ENCODE results near the gene CRABP2.

CRABP2 gene

GRCh38 chr1:156746728-156747631 is 41.6 kb upstream of the CRABP2 start:
- Histone ChIP-seq H3K9ac (ENCODE audit: low read length) (peak overlapping the region; percentile 92), H3K9me3 (ENCODE audit: control insufficient read depth, low read length) (no peaks in the 10 kb centered on the region), H3K4me1 (ENCODE audit: control insufficient read depth, insufficient read depth, low read length) (peaks cover 49% of the 10 kb centered on the region), H3K27me3 (ENCODE audit: control insufficient read depth, insufficient read depth, low read length) (no peaks in the 10 kb centered on the region), H3K36me3 (ENCODE audit: control insufficient read depth, insufficient read depth, low read length) (peaks cover 7% of the 10 kb centered on the region), H3K4me3 (ENCODE audit: low read length) (peak overlapping the region; percentile 82)

GRCh38 chr1:156746406-156746727 is 41.0 kb upstream of the CRABP2 start:
- peaks cover 53% of the 10 kb centered on the region for H3K4me1 ChIP-seq (ENCODE audit: control insufficient read depth, insufficient read depth, low read length)
- H3K4me3 ChIP-seq (ENCODE audit: low read length), result peak overlapping the region; percentile 82
- H3K9ac ChIP-seq (ENCODE audit: low read length), result peak overlapping the region; percentile 90
- peaks cover 7% of the 10 kb centered on the region for H3K36me3 ChIP-seq (ENCODE audit: control insufficient read depth, insufficient read depth, low read length)
- H3K27me3 ChIP-seq (ENCODE audit: control insufficient read depth, insufficient read depth, low read length), result no peaks in the 10 kb centered on the region
- H3K9me3 ChIP-seq (ENCODE audit: control insufficient read depth, low read length), result no peaks in the 10 kb centered on the region

GRCh38 chr1:156745881-156746280 is 40.5 kb upstream of the CRABP2 start:
- peaks cover 7% of the 10 kb centered on the region for H3K36me3 ChIP-seq (ENCODE audit: control insufficient read depth, insufficient read depth, low read length)
- H3K4me3 ChIP-seq (ENCODE audit: low read length), result no peak overlapping the region
- H3K9me3 ChIP-seq (ENCODE audit: control insufficient read depth, low read length), result no peaks in the 10 kb centered on the region
- peaks cover 55% of the 10 kb centered on the region for H3K4me1 ChIP-seq (ENCODE audit: control insufficient read depth, insufficient read depth, low read length)
- peak overlapping the region; percentile 3 for H3K9ac ChIP-seq (ENCODE audit: low read length)
- no peaks in the 10 kb centered on the region for H3K27me3 ChIP-seq (ENCODE audit: control insufficient read depth, insufficient read depth, low read length)

GRCh38 chr1:156744786-156745419 is 39.5 kb upstream of the CRABP2 start:
- Histone ChIP-seq H3K9me3 (ENCODE audit: control insufficient read depth, low read length) (no peaks in the 10 kb centered on the region), H3K4me1 (ENCODE audit: control insufficient read depth, insufficient read depth, low read length) (peaks cover 57% of the 10 kb centered on the region), H3K4me3 (ENCODE audit: low read length) (no peak overlapping the region), H3K9ac (ENCODE audit: low read length) (no peak overlapping the region), H3K36me3 (ENCODE audit: control insufficient read depth, insufficient read depth, low read length) (peaks cover 7% of the 10 kb centered on the region), H3K27me3 (ENCODE audit: control insufficient read depth, insufficient read depth, low read length) (no peaks in the 10 kb centered on the region)

GRCh38 chr1:156744344-156744743 is 39.0 kb upstream of the CRABP2 start:
- no peak overlapping the region for H3K4me3 ChIP-seq (ENCODE audit: low read length)
- H3K9ac ChIP-seq (ENCODE audit: low read length), result no peak overlapping the region
- peaks cover 52% of the 10 kb centered on the region for H3K4me1 ChIP-seq (ENCODE audit: control insufficient read depth, insufficient read depth, low read length)
- no peaks in the 10 kb centered on the region for H3K27me3 ChIP-seq (ENCODE audit: control insufficient read depth, insufficient read depth, low read length)
- H3K9me3 ChIP-seq (ENCODE audit: control insufficient read depth, low read length), result no peaks in the 10 kb centered on the region
- peaks cover 7% of the 10 kb centered on the region for H3K36me3 ChIP-seq (ENCODE audit: control insufficient read depth, insufficient read depth, low read length)

- Histone ChIP-seq H3K36me3 (ENCODE audit: control insufficient read depth, insufficient read depth, low read length) (peaks cover 7% of the 10 kb centered on the region), H3K4me3 (ENCODE audit: low read length) (no peak overlapping the region), H3K4me1 (ENCODE audit: control insufficient read depth, insufficient read depth, low read length) (peaks cover 45% of the 10 kb centered on the region), H3K27me3 (ENCODE audit: control insufficient read depth, insufficient read depth, low read length) (no peaks in the 10 kb centered on the region), H3K9ac (ENCODE audit: low read length) (no peak overlapping the region), H3K9me3 (ENCODE audit: control insufficient read depth, low read length) (no peaks in the 10 kb centered on the region)
These were observed 38.3 kb upstream of the CRABP2 start for GRCh38 chr1:156743367-156744302.

GRCh38 chr1:156742801-156743200 is 37.4 kb upstream of the CRABP2 start:
- no peak overlapping the region for H3K4me3 ChIP-seq (ENCODE audit: low read length)
- H3K9ac ChIP-seq (ENCODE audit: low read length), result no peak overlapping the region
- H3K4me1 ChIP-seq (ENCODE audit: control insufficient read depth, insufficient read depth, low read length), result peaks cover 37% of the 10 kb centered on the region
- peaks cover 7% of the 10 kb centered on the region for H3K36me3 ChIP-seq (ENCODE audit: control insufficient read depth, insufficient read depth, low read length)
- H3K9me3 ChIP-seq (ENCODE audit: control insufficient read depth, low read length), result no peaks in the 10 kb centered on the region
- no peaks in the 10 kb centered on the region for H3K27me3 ChIP-seq (ENCODE audit: control insufficient read depth, insufficient read depth, low read length)

GRCh38 chr1:156742017-156742416 is 36.6 kb upstream of the CRABP2 start:
- Histone ChIP-seq H3K9ac (ENCODE audit: low read length) (no peak overlapping the region), H3K9me3 (ENCODE audit: control insufficient read depth, low read length) (no peaks in the 10 kb centered on the region), H3K4me3 (ENCODE audit: low read length) (no peak overlapping the region), H3K36me3 (ENCODE audit: control insufficient read depth, insufficient read depth, low read length) (peaks cover 7% of the 10 kb centered on the region), H3K27me3 (ENCODE audit: control insufficient read depth, insufficient read depth, low read length) (no peaks in the 10 kb centered on the region), H3K4me1 (ENCODE audit: control insufficient read depth, insufficient read depth, low read length) (peaks cover 30% of the 10 kb centered on the region)

- Histone ChIP-seq H3K36me3 (ENCODE audit: control insufficient read depth, insufficient read depth, low read length) (peaks cover 7% of the 10 kb centered on the region), H3K9me3 (ENCODE audit: control insufficient read depth, low read length) (no peaks in the 10 kb centered on the region), H3K27me3 (ENCODE audit: control insufficient read depth, insufficient read depth, low read length) (no peaks in the 10 kb centered on the region), H3K4me3 (ENCODE audit: low read length) (no peak overlapping the region), H3K4me1 (ENCODE audit: control insufficient read depth, insufficient read depth, low read length) (peaks cover 25% of the 10 kb centered on the region), H3K9ac (ENCODE audit: low read length) (peak overlapping the region; percentile 51)
These were observed 36.1 kb upstream of the CRABP2 start for GRCh38 chr1:156741481-156741983.

GRCh38 chr1:156740741-156741480 is 35.5 kb upstream of the CRABP2 start, which contains the start of gene MRPL24:
TSS of gene MRPL24 (minus strand) at chr1:156741088. CDS start at chr1:156738704, 2,384 bp downstream.
- peaks cover 7% of the 10 kb centered on the region for H3K36me3 ChIP-seq (ENCODE audit: control insufficient read depth, insufficient read depth, low read length)
- peak within 1 kb of the TSS; percentile 70 for H3K9ac ChIP-seq (ENCODE audit: low read length)
- H3K9me3 ChIP-seq (ENCODE audit: control insufficient read depth, low read length), result no peaks in the 10 kb centered on the region
- H3K4me1 ChIP-seq (ENCODE audit: control insufficient read depth, insufficient read depth, low read length), result peaks cover 20% of the 10 kb centered on the region
- H3K4me3 ChIP-seq (ENCODE audit: low read length), result peak within 1 kb of the TSS; percentile 92
- no peaks in the 10 kb centered on the region for H3K27me3 ChIP-seq (ENCODE audit: control insufficient read depth, insufficient read depth, low read length)

- H3K9ac ChIP-seq (ENCODE audit: low read length), result peak overlapping the region; percentile 70
- no peaks in the 10 kb centered on the region for H3K27me3 ChIP-seq (ENCODE audit: control insufficient read depth, insufficient read depth, low read length)
- peaks cover 14% of the 10 kb centered on the region for H3K4me1 ChIP-seq (ENCODE audit: control insufficient read depth, insufficient read depth, low read length)
- H3K36me3 ChIP-seq (ENCODE audit: control insufficient read depth, insufficient read depth, low read length), result peaks cover 7% of the 10 kb centered on the region
- peak overlapping the region; percentile 92 for H3K4me3 ChIP-seq (ENCODE audit: low read length)
- no peaks in the 10 kb centered on the region for H3K9me3 ChIP-seq (ENCODE audit: control insufficient read depth, low read length)
These were observed 34.9 kb upstream of the CRABP2 start for GRCh38 chr1:156740237-156740740.
